NCI-H82 treated with DMSO at 0.1 percent for 48 hours (cell line): ENCODE results near the gene CDCP2.
"Not testable (repeated sequence)": the region's sequence is repeated elsewhere in the genome, so short reads cannot be mapped to it uniquely, and the experiment has no call there.

Experiments
- DNase-seq: peaks from one replicate; lab custom pipeline; 2025; ENCODE audit not compliant: unreplicated experiment; lab: John Stamatoyannopoulos, UW

Gene CDCP2

DNA sequence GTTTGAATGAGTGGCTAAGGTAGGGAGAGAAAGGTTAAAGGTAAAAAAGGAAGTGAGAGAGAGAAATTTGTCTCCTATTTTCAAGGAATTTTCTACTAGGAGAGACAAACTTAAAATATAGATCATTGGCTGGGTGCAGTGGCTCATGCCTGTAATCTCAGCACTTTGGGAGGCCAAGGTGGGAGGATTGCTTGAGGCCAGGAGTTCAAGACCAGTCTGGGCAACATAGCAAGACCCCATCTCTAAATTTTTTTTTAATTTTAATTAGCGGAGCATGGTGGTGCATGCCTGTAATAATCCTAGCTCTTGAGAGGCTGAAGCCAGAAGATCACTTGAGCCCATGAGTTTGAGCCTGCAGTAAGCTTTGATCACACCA is 58.1 kb downstream of the CDCP2 start:
- not testable (repeated sequence) for DNase-seq

DNA sequence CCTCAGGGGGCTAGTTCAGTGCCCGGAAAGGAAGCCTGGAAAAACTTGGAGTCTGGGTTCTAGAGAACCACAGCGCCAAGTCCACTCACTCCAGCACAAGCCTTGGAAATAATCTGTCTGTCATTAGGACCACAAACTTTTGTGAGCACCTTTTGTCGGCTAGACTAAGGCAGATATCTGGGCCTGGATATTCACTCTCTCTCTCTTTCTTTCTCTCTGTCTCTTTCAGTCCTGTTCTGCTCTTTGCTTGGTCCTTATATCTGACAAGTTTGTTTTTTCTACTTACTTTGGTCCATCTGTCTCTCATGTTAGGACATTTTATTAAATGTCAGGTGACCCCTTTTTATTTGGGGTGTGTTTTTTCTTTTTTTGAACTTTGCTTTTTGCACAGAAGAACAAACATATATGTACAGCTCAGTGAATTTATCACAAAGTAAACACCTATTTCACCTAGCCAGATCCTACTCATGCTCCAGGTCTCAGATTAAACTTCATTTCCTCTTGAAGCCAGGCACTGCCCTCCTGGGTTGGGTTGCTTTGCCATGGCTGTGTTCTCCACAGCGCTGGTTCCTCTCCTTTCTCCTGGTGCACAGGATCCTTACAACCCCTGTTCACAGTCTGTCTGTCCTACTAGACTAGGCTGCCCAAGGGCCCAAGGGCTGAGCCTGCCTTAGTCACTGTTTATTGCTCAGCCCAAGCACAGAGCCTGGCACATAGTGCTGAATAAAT is 58.6 kb downstream of the CDCP2 start:
- DNase-seq, result no peak

DNA sequence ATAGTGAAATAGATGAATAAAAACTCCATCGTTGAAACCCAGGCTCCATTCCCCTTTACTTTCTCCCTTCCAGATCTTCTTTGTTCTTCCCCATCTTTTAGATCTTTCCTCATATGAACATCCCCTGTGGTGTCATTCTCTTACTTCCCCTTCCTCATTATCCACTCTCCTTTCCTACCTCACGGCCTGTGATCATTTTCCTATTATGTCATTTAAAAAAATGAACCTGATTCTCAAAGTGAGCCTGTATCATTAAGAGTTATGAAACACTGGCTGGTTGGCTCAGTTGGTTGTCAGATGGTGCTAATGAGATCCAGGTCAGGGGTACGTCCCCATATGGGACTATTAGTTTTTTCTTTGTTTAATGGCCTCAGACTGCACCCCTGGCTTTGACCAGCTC is 61.1 kb downstream of the CDCP2 start:
- no peak for DNase-seq

DNA sequence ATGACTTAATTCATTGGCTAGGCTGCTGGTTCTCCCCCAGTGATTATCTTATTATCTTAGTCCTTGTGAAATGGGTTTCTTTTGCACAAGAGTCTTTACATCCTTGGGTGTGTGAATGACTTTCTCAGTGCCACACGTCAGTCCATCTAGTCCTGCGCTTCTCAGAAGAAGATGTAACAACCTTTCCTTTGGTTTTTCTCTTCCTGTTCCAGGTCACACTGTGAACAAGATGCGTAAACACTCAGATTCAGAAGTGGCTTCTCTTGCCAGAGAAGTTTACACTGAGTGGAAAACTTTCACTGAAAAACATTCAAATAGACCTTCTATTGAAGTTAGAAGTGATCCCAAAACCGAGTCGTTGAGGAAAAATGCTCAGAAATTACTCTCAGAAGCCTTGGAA is 64.4 kb downstream of the CDCP2 start:
- DNase-seq, result no peak

DNA sequence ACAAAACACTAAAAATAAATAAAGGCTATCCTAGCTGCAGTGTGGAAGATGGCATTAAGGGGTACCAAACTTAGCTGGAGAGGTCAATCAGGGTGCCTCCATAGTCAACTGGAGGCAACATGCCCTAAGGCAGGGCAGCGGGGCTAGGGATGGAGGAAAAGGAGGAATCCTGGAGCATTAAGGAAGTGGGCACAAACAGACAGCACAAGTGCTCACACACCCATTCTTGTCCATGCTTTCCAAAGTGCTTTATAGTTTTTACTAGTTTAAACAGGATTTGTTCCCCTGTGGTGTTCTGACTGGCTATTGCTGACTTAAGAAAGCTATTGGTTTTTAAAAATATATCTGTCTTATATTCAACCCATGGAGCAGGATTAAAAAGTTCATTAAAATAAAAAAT is 66.0 kb downstream of the CDCP2 start:
- no peak for DNase-seq

DNA sequence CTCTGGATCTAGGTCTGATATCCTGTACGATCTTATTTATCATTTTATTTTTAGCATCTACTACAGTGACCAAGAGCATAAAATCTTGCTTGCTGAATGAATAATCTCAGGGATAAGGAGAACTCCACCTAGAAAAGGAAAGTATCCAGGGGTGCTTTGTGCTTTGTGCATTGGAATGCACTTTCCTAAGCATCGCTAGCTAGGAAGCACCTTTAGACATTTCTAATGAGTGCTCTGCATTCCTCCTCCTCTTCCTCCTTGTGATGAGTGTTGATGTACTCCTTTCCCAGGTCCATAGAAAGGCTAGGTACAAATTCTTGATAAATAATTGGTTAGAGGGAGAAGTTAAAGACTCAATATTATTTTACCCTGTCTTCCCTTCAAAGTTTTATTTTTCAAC is 68.0 kb downstream of the CDCP2 start:
- no peak for DNase-seq
